Mesenteric fat pad (tissue), 1 donor: Measurements from ENCODE around the gene HSPG2. TPM values are rescaled to one million over a fixed set of nuclear protein-coding genes. Genes with fewer than 3 reads are reported as not detected.

Experiments used
- DNase-seq: peaks from one replicate; pipeline ENCODE4 v3.0.0-alpha.2; 2020; ENCODE audit warnings: low spot score
- total RNA-seq: library from RNA; stranded (reverse); fragmentation: NEBNext Ultra II Directional; extraction: Animal tissue kit (Norgen Biotek cat#: 25700); gene quantifications from one replicate; pipeline ENCODE4 v1.2.1, GENCODE V29; 2021
- donor health status: DM: yes; HTN: yes; CAD: no.

Gene HSPG2
- total RNA-seq, 1 donor from 2014 or later, result 543 TPM

GRCh38 chr1:21867451-21867996 lies 69.6 kb downstream of the HSPG2 start:
- DNase-seq, result no peak

DNA sequence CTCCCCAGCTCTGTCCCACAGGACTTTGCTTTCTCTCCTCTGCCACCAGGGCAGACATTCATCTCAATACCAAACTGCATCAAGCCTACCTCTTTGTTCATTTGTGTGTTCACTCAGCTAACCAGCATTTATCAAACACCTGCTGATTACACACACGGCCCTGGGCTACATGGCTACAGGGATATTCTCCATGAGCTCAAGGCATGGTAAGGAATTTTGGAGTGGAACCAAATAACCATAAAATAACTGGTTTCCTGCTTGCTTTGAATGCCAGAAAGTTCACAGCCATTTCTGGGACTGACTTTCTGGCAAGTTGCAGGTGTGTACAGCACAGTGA lies 70.4 kb downstream of the HSPG2 start:
- no peak for DNase-seq

DNA sequence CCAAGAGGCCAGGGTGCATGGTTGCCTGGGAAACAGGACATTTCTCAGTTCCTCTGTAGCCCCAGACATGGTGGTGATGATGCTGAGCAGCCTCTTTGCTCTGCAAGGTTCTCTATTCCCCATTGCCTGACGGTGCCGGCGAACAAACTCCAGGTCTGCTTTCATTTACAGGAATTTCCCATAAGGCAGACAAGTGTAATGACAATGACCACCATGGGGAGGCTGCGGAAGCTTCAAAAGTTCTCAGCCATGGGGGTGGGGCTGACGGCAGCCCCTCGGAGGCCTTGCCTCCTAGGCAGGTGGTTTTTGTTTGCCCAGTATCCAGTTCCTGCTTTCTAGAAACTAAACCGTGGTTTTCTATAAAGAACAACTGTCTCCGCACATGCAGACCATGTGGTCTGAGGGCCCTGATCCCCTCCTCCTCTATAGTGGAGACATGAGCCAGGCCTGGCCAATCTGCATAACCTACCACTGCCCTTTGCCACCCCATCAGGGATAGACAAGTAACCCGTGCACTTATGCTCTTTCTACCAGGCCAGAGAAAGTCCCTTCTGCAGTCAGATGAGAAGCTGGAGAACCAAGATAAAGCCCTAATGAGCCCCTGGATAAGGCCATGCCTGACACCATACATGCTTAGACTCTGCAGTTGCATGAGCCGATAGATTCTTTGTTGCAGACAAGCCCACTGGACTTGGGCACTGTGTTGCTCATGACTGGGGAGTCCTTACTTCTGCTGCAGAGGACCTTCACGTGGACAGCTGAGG lies 71.0 kb downstream of the HSPG2 start:
- no peak for DNase-seq

DNA sequence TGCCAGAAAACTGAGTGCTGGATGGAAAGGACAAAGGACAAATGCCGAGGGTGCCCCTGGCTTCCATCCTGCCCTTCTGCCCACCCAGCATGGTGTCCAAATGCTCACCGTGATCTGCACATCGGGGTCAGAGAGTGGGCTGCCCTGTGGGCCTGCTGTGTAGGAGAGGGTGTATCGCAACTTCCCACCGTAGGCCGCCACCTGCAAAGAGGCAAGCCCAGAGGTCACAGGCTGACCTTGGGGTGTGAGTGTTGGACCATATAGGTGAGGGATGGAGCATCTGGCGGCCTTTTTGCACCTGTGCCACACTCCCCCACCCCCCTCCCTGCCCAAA lies 71.5 kb downstream of the HSPG2 start:
- DNase-seq, result no peak

GRCh38 chr1:21864730-21865129 lies 72.4 kb downstream of the HSPG2 start:
- DNase-seq, result no peak

DNA sequence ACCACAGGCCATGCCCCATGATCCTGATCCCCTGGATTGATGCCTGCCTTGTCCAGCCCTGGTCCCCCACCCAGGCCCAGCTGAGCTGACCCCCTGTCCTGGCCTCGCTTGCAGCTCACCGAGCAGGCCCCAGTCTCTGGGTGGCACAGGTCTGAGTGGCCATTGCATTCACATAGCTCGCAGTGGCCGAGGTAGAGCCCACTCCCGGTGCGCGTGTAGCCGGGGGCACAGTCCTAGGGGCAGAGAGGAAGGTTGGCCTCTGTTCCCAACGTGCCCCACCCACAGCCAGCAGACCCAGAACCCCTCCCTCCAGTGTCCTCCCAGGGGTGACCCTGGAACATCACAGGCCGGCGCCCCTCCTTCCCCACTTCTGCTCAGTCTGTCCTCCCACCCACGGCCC lies 73.1 kb downstream of the HSPG2 start:
- no peak for DNase-seq

DNA sequence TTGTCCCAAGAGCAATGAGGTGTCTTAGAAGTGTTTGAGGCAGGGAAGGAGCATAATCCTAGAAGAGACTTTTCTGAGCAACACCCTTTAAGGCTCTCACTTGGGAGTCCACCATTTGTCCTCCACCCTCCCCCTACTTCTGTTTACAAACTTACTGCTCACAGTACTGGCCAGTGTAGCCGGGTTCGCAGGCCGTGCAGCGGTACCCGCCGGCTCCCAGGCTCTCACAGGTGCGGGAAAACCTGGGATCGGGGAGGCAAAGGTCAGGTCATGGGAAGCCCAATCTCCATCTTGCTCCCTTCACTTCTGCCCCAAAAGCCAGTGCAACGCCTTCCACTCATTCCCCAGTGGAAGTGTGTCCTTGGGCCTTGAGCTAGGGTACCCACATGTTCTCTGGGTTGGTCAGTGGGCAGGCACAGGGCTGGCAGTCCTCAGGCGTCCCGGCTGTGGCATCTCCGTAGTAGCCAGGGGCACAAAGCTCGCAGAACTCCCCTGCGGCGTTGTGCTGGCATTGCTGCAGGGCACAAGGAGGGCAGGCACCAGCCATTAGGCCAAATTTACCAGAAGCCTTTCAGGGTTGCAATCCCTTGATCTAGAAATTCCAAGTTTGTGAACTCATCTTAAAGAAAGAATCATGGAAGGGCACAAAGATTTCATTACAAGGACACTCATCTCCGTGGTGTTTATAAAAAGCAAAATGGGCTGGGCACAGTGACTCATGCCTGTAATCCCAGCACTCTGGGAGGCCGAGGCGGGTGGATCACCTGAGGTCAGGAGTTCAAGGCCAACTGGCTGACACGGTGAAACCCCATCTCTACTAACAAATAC lies 75.3 kb downstream of the HSPG2 start:
- DNase-seq, result no peak

DNA sequence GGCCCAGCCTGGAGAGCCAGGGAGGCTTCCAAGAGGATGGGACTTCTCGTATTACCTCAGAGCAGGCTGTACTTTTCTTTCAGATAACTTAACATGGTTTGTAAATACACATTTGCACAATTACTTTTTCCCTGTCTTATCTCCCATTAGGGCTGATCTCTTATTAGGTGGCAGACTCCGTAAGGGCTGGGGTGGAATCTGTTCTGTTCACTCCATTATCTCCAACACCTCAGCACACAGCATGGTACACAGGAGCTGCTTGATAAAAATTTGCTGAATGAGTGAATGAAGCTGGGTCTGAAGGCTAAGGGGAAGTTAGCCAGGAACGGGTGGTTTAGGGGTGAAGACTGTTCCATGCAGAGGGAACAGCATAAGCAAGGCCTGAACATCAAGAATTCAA lies 76.1 kb downstream of the HSPG2 start:
- no peak for DNase-seq

DNA sequence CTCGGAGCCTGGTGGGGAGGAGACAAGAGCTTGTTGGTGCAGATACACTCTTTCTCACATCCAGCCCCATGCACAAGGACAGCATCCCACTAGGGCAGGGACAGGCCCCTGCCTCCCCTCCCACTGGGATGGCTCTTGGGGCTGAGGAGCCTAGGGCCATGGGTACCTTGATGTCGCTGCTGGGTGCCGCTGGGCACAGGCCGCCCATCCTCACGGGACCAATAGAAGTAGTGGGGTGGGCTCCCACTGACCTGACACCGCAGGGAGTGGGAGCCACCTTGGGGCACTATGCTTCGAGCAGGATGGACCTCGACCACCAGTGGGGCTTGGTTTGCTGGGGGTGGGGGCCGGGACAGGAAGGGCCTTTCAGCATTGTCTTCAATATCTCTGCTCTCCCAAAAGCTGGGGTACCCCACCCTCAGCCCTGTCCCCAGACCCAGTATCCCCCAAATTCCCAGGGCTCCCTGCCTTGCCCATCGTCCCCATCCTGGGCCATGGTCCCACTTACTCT lies 77.4 kb downstream of the HSPG2 start:
- no peak for DNase-seq

GRCh38 chr1:21857840-21858670 lies 79.1 kb downstream of the HSPG2 start:
- DNase-seq, result no peak

GRCh38 chr1:21857142-21857839 lies 79.8 kb downstream of the HSPG2 start:
- DNase-seq, result no peak

DNA sequence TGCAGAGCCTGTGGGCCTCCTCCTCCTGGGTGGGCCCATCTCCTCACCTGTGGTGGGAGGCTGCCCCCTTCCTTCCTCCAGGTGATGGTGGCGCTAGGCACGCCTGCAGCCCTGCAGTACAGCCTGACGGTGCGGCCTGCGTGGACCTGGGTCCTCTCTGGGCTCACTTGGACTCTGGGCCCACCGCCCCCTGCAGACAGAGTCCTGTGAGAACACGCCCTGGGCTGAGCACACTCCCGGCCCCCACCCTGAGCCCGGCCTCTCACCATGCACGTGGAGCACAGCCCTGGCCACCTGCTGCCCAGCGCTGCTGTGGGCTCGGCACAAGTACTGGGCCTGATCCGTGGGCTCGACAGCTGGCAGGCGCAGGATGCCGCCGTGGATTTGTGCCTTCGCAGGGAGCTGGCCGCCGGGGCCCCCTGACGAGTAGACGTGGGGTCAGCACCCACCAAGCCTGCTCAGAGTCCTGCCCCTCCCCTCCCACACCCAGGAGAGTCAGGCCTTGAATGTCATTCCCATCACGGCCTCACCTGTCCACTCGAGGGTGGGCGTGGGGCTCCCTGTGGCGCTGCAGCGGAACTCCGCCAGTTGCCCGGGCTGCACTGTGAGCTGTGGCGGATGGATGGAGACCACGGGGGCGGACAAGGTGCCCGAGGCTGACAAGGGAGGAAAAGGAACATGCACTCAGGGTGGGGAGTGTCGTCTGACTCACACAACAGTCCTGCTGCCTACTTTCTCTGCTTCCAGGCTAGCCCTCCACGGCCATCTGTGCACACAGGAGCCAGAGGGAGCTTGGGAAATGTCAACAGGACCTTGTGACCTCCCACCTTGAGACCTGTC lies 81.6 kb downstream of the HSPG2 start:
- no peak for DNase-seq

DNA sequence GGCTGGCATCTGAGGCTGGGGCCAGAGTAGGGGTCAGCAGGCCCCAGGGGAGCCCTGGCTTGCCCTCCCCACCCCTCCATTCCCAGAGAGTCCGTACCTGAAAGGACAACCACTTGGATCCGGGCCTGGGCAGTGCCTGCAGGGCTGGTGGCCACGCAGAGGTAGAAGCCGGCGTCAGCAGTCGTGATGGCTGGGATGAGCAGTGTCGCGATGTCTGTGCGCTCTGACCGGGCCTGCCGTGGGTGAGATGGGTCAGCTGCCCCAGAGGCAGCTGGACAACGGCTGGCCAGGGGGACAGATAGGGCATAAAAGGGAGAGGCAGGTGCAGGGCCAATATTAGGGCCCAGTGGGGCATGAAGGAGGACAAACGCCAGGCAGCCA lies 82.4 kb downstream of the HSPG2 start:
- DNase-seq, result no peak

- DNase-seq, result no peak
These were observed 82.9 kb downstream of the HSPG2 start for GRCh38 chr1:21854090-21854750.

DNA sequence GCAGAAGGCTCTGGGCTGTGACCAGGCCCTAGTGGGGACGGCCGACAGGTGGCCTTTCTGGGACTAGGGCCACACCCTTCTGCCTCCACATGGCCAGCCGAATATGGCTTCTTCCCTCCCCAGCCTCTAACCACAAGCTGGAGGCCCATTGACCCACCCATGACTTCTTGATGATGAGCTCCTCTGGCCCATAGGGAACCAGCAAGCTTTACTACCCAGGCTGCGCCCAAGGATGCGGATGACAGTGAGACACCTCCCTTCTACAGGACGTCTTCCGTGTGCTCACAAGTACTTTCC lies 84.0 kb downstream of the HSPG2 start:
- DNase-seq, result no peak

DNA sequence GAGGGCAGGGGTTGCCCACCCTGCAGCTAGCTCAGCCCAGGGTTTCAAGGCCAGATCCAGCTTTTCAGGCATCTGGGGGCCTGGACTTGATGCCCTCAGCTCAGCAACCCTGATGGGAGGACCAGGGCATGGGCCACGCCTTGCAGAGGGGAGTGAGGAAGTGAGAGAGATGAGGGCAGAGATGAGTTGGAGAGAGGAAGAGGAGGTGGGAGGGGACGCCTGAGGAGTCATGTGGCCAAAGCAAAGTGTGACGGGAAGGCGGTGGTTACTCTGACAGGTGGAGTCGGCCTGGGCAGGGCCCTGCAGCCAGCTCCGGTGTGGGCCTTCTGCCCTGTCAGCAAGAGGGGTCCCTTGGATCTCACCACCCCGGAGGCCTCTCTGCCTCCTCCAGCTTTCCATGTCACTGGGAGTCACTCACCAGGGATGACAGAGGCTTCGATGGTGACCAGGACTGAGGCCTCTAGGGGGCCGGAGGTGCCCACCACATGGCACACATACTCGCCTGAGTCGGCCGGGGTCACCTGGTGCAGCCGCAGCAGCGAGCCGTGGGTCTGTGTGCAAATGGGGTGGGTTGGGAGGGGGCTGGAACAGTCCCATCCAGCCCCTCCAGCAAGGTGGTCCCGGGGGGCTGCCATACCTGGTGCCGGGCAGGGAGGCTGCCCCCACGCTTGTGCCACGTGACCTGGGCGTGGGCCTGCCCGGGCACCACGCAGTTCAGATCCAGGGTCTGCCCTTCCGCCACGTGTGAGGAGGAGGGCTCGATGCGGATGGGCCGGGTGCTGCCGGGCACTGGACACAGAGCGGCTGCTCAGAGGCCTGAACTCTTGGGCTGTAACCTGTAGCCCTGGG lies 84.6 kb downstream of the HSPG2 start:
- no peak for DNase-seq

- no peak for DNase-seq
These were observed 85.5 kb downstream of the HSPG2 start for GRCh38 chr1:21851430-21852250.
